NOMO-1 (cell line): ENCODE data around the gene CRABP2.

Source experiments
- DNase-seq, 2 experiments: peaks; one replicate each; lab custom pipeline; 2025; ENCODE audit not compliant: unreplicated experiment in 2 of 2; lab: John Stamatoyannopoulos, UW

Gene CRABP2

GRCh38 chr1:156742801-156743200, 37.4 kb upstream of the CRABP2 start:
- no peak for DNase-seq

- no peak for DNase-seq
Observed at GRCh38 chr1:156742017-156742416, 36.6 kb upstream of the CRABP2 start.

DNA sequence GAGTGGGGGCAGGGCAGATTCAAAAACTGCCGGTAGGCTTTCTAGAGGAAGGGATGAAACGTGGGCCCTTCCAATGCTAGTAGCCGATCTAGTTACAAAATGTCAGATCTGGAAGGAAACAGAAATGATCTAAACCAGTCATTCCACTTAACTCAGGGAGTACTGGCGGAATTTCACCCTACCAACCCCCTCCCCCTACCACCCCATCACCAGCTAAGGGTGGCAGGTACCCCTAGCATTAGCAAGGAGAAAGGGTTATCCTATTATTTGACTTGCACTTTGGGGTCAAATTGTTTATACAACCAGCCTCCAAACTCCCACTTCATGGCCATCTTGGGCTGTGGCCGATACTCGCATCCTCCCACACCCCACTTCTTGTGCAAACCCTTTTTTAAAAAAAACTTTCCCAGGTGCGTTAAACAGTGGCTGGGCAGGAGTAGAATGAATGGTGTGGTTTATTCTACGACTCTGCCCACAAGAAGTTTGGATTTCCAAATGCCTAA, 36.1 kb upstream of the CRABP2 start:
- DNase-seq, result no peak

- peak; percentile 99 for DNase-seq
Observed at GRCh38 chr1:156740741-156741480, 35.5 kb upstream of the CRABP2 start, which contains the start of gene MRPL24. TSS of gene MRPL24 (minus strand) at chr1:156741088. CDS start at chr1:156738704, 2,384 bp downstream.

- DNase-seq, result peak in 1 of 2 experiments; percentile 13
Observed at GRCh38 chr1:156740237-156740740, 34.9 kb upstream of the CRABP2 start.

- no peak for DNase-seq
Observed at GRCh38 chr1:156738916-156739315, 33.5 kb upstream of the CRABP2 start.

GRCh38 chr1:156738407-156738806, 33.0 kb upstream of the CRABP2 start:
- no peak for DNase-seq

DNA sequence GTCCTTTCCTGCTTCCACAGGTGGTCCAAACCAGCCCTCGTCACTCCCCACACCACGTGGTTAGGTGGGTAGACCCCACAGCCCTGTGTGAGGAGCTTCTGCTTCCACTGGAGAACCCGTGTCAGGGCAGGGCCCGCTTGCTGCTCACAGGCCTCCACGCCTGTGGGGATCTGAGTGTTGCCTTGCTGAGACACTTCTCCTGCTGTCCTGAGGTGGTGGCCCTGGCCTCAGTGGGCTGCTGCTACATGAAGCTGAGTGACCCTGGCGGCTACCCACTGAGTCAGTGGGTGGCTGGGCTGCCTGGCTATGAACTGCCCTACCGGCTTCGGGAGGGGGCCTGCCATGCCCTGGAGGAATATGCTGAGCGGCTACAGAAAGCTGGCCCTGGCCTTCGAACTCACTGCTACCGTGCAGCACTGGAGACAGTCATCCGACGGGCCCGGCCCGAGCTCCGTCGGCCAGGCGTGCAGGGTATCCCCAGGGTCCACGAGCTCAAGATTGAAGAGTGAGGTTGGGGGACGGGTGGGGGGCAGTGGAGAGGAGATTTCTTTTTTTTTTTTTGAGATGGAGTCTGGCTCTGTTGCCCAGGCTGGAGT, 28.7 kb upstream of the CRABP2 start:
- DNase-seq, result no peak

GRCh38 chr1:156728599-156729462, 23.4 kb upstream of the CRABP2 start, which contains the start of gene ISG20L2:
TSS of gene ISG20L2 (minus strand) at chr1:156728766. CDS start at chr1:156727652, 1,114 bp downstream.
- DNase-seq, result peak; percentile 97

DNA sequence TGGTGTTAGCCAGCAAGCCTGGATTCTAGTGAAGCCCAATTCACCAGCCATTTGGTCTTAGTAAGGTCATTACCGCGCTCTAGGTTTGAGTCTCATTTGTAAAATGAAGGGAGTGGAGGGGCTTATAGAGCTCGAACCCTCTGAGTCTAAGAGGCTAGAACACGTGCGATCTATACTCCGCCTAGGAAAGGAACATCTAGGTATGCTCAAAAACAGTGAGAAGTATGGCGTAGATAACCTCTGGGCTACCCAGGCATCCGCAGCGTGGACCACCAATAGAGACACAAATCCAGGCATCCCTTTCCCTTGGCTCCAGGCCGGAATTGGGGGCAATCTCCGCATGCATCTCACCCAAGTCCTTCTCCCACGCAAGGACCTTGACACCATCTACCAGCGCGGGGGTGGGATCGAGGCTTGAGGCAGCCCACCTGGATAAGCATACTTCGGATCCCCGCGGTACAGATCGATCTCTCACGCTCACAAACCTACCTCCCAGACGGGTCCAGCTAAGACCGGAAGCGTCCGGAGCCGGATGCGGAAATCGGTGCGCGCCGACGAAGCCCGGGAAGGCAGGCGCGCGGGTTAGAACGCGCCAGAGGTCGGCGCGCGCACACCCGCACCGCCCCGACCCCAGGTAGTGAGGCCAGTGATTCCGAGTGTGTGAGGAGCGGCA, 22.7 kb upstream of the CRABP2 start, which contains the start of gene METTL25B:
Gene METTL25B (plus strand): TSS at position 544 of the 673 bp plus-strand sequence. CDS start 636 bp downstream, outside the sequence.
- DNase-seq, result peak; percentile 67 to 90

GRCh38 chr1:156727492-156727891, 22.1 kb upstream of the CRABP2 start:
- DNase-seq, result peak in 1 of 2 experiments; percentile 6

DNA sequence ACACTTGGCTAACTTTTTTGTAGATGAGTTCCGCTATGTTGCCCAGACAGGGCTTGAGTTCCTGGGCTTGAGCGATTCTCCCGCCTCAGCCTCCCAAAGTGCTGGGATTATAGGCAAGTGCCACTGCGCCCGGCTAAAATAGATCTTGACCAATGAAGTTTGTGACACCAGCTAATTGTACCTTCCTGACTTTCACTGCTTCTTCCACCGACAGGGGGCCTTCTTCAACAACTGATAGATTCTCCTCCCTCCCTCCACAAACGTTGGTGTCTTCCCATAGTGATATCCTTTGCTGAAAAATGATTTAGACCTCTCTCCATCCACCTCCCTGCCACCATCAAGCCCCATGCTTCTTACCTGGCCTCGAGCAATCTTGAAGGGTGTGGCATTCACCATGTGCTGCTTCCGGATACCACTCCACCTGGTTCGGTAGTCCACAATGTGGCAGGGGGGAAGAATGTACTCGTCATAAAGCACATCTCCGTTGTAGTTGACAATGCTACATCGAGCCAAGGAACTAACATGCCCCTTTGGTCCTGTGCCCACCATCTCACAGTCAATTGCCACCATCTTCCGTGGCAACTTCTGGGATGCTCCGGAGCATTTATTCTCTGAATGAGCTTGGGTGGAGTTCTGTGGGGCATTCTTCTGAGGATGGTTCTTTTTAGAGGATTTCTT, 21.3 kb upstream of the CRABP2 start:
- peak; percentile 32 to 76 for DNase-seq

- peak; percentile 82 to 93 for DNase-seq
Observed at GRCh38 chr1:156725683-156726280, 20.4 kb upstream of the CRABP2 start.

DNA sequence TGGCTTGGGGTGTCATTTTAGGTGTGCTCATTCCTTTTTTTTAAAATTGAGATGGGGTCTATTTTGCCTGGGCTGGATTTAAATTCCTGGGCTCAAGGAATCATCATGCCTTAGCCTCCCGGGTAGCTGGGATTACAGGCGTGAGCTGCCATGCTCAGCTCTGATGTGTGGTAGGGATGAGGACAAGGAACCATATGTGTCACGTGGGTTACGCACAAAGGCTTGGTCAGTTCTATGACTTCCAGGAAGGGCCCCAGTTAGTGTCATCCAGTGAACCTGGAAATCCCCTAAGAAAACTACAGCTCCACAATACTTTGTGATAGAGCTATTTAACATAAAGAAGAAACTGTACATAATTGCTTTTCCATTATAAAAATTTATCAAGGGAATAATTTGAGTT, 16.2 kb upstream of the CRABP2 start:
- DNase-seq, result no peak

- DNase-seq, result no peak
Observed at GRCh38 chr1:156721131-156721530, 15.7 kb upstream of the CRABP2 start.

DNA sequence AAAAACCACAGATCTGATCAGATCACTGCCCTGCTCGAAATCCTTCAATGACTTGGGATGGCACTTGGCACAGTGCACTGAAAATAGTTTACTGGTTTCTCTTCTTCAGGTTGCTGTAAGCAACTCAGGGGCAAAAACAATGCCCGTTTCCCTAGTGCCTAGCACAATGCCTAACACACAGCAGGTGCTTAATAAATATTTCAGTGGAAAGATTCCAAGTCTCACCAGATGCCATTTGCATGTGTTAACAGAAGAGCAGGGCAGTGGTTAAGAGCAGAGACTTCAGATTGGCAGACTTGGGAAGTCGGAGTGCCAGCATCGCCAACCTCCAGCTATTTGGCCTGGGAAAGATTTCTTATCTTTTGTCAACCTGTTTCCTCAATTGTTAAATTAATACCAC, 12.0 kb upstream of the CRABP2 start:
- DNase-seq, result no peak

- DNase-seq, result no peak
Observed at GRCh38 chr1:156714830-156715229, 9.4 kb upstream of the CRABP2 start.

DNA sequence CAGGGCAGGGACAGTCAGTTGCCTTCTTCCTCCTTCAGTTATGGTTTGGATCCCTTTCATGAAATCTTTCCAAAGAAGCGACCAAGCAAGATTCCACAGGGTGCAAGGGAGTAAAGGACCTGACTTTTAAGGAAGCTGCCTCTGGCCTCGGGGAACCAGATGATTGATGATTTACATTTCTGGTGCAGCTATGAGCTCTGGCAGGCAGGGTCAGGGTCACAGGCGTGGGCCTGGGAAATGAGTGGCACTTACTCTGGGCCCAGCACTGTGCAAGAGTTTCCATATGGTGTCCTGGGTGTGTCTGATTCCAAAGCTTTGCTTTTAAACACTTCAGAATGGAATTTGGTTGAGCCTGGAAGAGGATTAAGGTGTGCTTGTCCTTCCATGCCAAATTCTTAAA, 7.2 kb upstream of the CRABP2 start:
- DNase-seq, result no peak
